Measurements from ENCODE around the gene MICAL3.

The MICAL3 gene

DNA sequence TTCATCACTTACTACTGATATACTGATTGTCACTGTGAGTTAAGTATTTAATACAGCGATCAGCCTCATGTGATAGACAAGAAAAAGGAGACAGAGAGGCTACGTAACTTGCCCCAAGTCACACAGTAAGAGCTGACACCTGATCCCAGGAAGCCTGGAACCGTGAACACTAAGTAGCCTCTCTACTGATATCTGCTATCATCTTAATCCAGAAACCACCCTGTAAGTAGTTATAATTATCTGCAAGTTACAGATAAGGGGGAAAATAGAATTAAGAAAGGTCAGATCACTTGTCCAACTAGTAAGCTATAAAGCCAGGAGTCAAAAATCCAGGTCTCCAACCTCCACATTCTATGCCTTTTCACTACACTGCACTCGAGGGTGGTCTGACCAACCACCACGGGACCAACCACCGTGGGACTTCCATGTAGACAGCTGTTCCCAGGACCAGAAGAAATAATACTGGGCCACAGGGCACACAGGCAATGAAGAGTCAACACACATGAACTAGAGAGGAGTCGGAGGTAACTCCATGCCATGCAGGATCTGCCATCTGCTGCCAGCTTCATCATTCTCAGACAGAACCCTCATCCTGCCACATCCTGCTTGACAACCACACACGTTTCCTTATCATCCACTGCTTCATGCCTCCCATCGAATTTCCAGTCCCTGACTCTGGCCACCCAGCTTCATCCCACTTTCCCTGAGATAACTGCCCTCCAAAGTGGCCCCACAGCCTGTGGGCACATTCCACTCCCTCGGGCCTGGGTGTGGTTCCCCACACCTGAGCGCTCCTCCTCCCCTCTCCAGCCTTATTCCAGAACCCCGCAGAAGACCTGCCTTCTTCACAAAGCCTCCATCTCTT, 58.6 kb downstream of the MICAL3 start:
- Histone ChIP-seq H3K56ac (ENCODE audit: low read length) (no peak overlapping the region), H4K5ac (ENCODE audit: low read length) (no peak overlapping the region), H3K23ac (ENCODE audit: low read length) (no peak overlapping the region), H3K27me3 (ENCODE audit: insufficient read depth, low read length, poor library complexity) (no peaks in the 10 kb centered on the region), H3K4me3 (ENCODE audit: low read length) (no peak overlapping the region), H3K36me3 (ENCODE audit: control insufficient read depth, insufficient read depth, low read length) (no peaks in the 10 kb centered on the region), H3K4ac (ENCODE audit: low read depth, low read length) (no peak overlapping the region), H3K9ac (ENCODE audit: low read length) (no peak overlapping the region), H3K79me2 (ENCODE audit: control insufficient read depth, insufficient read depth, low read length) (peaks cover 9% of the 10 kb centered on the region), H3K79me1 (ENCODE audit: low read length) (peaks cover 26% of the 10 kb centered on the region), H2BK5ac (ENCODE audit: low read length) (no peak overlapping the region), H3K4me1 (ENCODE audit: control insufficient read depth, low read depth, low read length) (peaks cover 6% of the 10 kb centered on the region), H3K27ac (ENCODE audit: low read depth, low read length) (no peak overlapping the region), H2AK5ac (ENCODE audit: low read length) (no peak overlapping the region), H3K18ac (ENCODE audit: low read length) (no peak overlapping the region), H4K8ac (ENCODE audit: low read depth, low read length) (no peak overlapping the region), H2BK120ac (ENCODE audit: low read depth, low read length) (no peak overlapping the region), H3K4me2 (ENCODE audit: low read length) (no peak overlapping the region), H2BK15ac (replicated peaks; ENCODE audit: low read depth) (no peak overlapping the region)
- peak; percentile 55 for DNase-seq
- no CpG with 5 or more reads among the region's 12 CpGs for WGBS (ENCODE audit: extremely low coverage, insufficient coverage, low lambda C conversion rate)

GRCh38 chr22:17964643-17965042, 59.7 kb downstream of the MICAL3 start:
- Histone ChIP-seq H4K8ac (ENCODE audit: low read depth, low read length) (no peak overlapping the region), H2BK15ac (replicated peaks; ENCODE audit: low read depth) (no peak overlapping the region), H2AK5ac (ENCODE audit: low read length) (no peak overlapping the region), H3K4me1 (ENCODE audit: control insufficient read depth, low read depth, low read length) (peaks cover 13% of the 10 kb centered on the region), H2BK120ac (ENCODE audit: low read depth, low read length) (no peak overlapping the region), H3K36me3 (ENCODE audit: control insufficient read depth, insufficient read depth, low read length) (no peaks in the 10 kb centered on the region), H3K56ac (ENCODE audit: low read length) (no peak overlapping the region), H3K27ac (ENCODE audit: low read depth, low read length) (no peak overlapping the region), H3K9ac (ENCODE audit: low read length) (no peak overlapping the region), H3K27me3 (ENCODE audit: insufficient read depth, low read length, poor library complexity) (no peaks in the 10 kb centered on the region), H3K4me2 (ENCODE audit: low read length) (no peak overlapping the region), H3K4me3 (ENCODE audit: low read length) (no peak overlapping the region), H2BK5ac (ENCODE audit: low read length) (no peak overlapping the region), H3K4ac (ENCODE audit: low read depth, low read length) (no peak overlapping the region), H3K18ac (ENCODE audit: low read length) (no peak overlapping the region), H4K5ac (ENCODE audit: low read length) (no peak overlapping the region), H3K23ac (ENCODE audit: low read length) (no peak overlapping the region), H3K79me2 (ENCODE audit: control insufficient read depth, insufficient read depth, low read length) (peaks cover 13% of the 10 kb centered on the region), H3K79me1 (ENCODE audit: low read length) (peaks cover 31% of the 10 kb centered on the region)
- DNase-seq, result no peak
- no CpG with 5 or more reads among the region's 10 CpGs for WGBS (ENCODE audit: extremely low coverage, insufficient coverage, low lambda C conversion rate)

- peaks cover 11% of the 10 kb centered on the region for H3K79me2 ChIP-seq (ENCODE audit: control insufficient read depth, insufficient read depth, low read length)
- no peak overlapping the region for H3K9ac ChIP-seq (ENCODE audit: low read length)
- H3K18ac ChIP-seq (ENCODE audit: low read length), result no peak overlapping the region
- no peaks in the 10 kb centered on the region for H3K36me3 ChIP-seq (ENCODE audit: control insufficient read depth, insufficient read depth, low read length)
- H4K5ac ChIP-seq (ENCODE audit: low read length), result no peak overlapping the region
- no peaks in the 10 kb centered on the region for H3K27me3 ChIP-seq (ENCODE audit: insufficient read depth, low read length, poor library complexity)
- H3K4me2 ChIP-seq (ENCODE audit: low read length), result no peak overlapping the region
- H3K56ac ChIP-seq (ENCODE audit: low read length), result peak overlapping the region; percentile 51
- H3K4me3 ChIP-seq (ENCODE audit: low read length), result no peak overlapping the region
- H3K4ac ChIP-seq (ENCODE audit: low read depth, low read length), result no peak overlapping the region
- no CpG with 5 or more reads among the region's 6 CpGs for WGBS (ENCODE audit: extremely low coverage, insufficient coverage, low lambda C conversion rate)
- no peak overlapping the region for H3K23ac ChIP-seq (ENCODE audit: low read length)
- H2BK120ac ChIP-seq (ENCODE audit: low read depth, low read length), result no peak overlapping the region
- peak; percentile 80 for DNase-seq
- peaks cover 28% of the 10 kb centered on the region for H3K79me1 ChIP-seq (ENCODE audit: low read length)
- H2BK15ac ChIP-seq (replicated peaks; ENCODE audit: low read depth), result no peak overlapping the region
- H2BK5ac ChIP-seq (ENCODE audit: low read length), result no peak overlapping the region
- peak overlapping the region; percentile 27 for H2AK5ac ChIP-seq (ENCODE audit: low read length)
- H3K27ac ChIP-seq (ENCODE audit: low read depth, low read length), result no peak overlapping the region
- peaks cover 13% of the 10 kb centered on the region for H3K4me1 ChIP-seq (ENCODE audit: control insufficient read depth, low read depth, low read length)
- no peak overlapping the region for H4K8ac ChIP-seq (ENCODE audit: low read depth, low read length)
Observed at GRCh38 chr22:17964156-17964555, 60.2 kb downstream of the MICAL3 start.

GRCh38 chr22:17963015-17963414, 61.3 kb downstream of the MICAL3 start:
- H2BK15ac ChIP-seq (replicated peaks; ENCODE audit: low read depth), result no peak overlapping the region
- no peak overlapping the region for H2BK5ac ChIP-seq (ENCODE audit: low read length)
- H3K36me3 ChIP-seq (ENCODE audit: control insufficient read depth, insufficient read depth, low read length), result no peaks in the 10 kb centered on the region
- H2BK120ac ChIP-seq (ENCODE audit: low read depth, low read length), result no peak overlapping the region
- H3K4me1 ChIP-seq (ENCODE audit: control insufficient read depth, low read depth, low read length), result peaks cover 13% of the 10 kb centered on the region
- H3K18ac ChIP-seq (ENCODE audit: low read length), result no peak overlapping the region
- no peak overlapping the region for H4K5ac ChIP-seq (ENCODE audit: low read length)
- H3K4me2 ChIP-seq (ENCODE audit: low read length), result no peak overlapping the region
- H4K8ac ChIP-seq (ENCODE audit: low read depth, low read length), result no peak overlapping the region
- H3K79me2 ChIP-seq (ENCODE audit: control insufficient read depth, insufficient read depth, low read length), result peaks cover 8% of the 10 kb centered on the region
- H3K9ac ChIP-seq (ENCODE audit: low read length), result no peak overlapping the region
- no peak overlapping the region for H3K4ac ChIP-seq (ENCODE audit: low read depth, low read length)
- no peak overlapping the region for H3K27ac ChIP-seq (ENCODE audit: low read depth, low read length)
- no CpG with 5 or more reads among the region's 8 CpGs for WGBS (ENCODE audit: extremely low coverage, insufficient coverage, low lambda C conversion rate)
- H3K4me3 ChIP-seq (ENCODE audit: low read length), result no peak overlapping the region
- H3K79me1 ChIP-seq (ENCODE audit: low read length), result peaks cover 28% of the 10 kb centered on the region
- no peaks in the 10 kb centered on the region for H3K27me3 ChIP-seq (ENCODE audit: insufficient read depth, low read length, poor library complexity)
- no peak overlapping the region for H3K56ac ChIP-seq (ENCODE audit: low read length)
- H2AK5ac ChIP-seq (ENCODE audit: low read length), result no peak overlapping the region
- no peak for DNase-seq
- H3K23ac ChIP-seq (ENCODE audit: low read length), result no peak overlapping the region

- peaks cover 13% of the 10 kb centered on the region for H3K4me1 ChIP-seq (ENCODE audit: control insufficient read depth, low read depth, low read length)
- H2BK5ac ChIP-seq (ENCODE audit: low read length), result no peak overlapping the region
- H3K79me1 ChIP-seq (ENCODE audit: low read length), result peaks cover 28% of the 10 kb centered on the region
- no CpG with 5 or more reads among the region's 13 CpGs for WGBS (ENCODE audit: extremely low coverage, insufficient coverage, low lambda C conversion rate)
- peaks cover 8% of the 10 kb centered on the region for H3K79me2 ChIP-seq (ENCODE audit: control insufficient read depth, insufficient read depth, low read length)
- H2BK15ac ChIP-seq (replicated peaks; ENCODE audit: low read depth), result no peak overlapping the region
- H2AK5ac ChIP-seq (ENCODE audit: low read length), result no peak overlapping the region
- H3K56ac ChIP-seq (ENCODE audit: low read length), result no peak overlapping the region
- H3K23ac ChIP-seq (ENCODE audit: low read length), result no peak overlapping the region
- H2BK120ac ChIP-seq (ENCODE audit: low read depth, low read length), result no peak overlapping the region
- H3K9ac ChIP-seq (ENCODE audit: low read length), result no peak overlapping the region
- no peak overlapping the region for H3K4me2 ChIP-seq (ENCODE audit: low read length)
- no peak overlapping the region for H4K5ac ChIP-seq (ENCODE audit: low read length)
- no peaks in the 10 kb centered on the region for H3K27me3 ChIP-seq (ENCODE audit: insufficient read depth, low read length, poor library complexity)
- H3K18ac ChIP-seq (ENCODE audit: low read length), result no peak overlapping the region
- no peak overlapping the region for H3K4ac ChIP-seq (ENCODE audit: low read depth, low read length)
- H4K8ac ChIP-seq (ENCODE audit: low read depth, low read length), result no peak overlapping the region
- H3K27ac ChIP-seq (ENCODE audit: low read depth, low read length), result no peak overlapping the region
- no peaks in the 10 kb centered on the region for H3K36me3 ChIP-seq (ENCODE audit: control insufficient read depth, insufficient read depth, low read length)
- no peak for DNase-seq
- H3K4me3 ChIP-seq (ENCODE audit: low read length), result no peak overlapping the region
Observed at GRCh38 chr22:17962168-17962567, 62.2 kb downstream of the MICAL3 start.

DNA sequence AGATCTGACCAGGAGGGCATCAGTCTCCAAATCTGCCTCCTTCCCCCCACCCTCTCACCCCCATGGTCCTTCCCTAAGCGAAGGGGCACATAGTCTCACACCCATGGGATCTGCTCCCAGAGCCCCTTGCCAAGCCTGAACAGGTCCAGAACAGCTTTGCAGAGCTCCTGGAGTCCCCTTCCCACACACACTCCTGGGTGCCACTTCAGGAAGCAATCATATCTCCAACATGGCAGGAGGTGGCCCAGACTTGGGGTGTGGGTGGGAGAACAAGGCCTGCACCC, 63.0 kb downstream of the MICAL3 start:
- no CpG with 5 or more reads among the region's 1 CpG for WGBS (ENCODE audit: extremely low coverage, insufficient coverage, low lambda C conversion rate)
- H4K5ac ChIP-seq (ENCODE audit: low read length), result no peak overlapping the region
- no peak overlapping the region for H2BK15ac ChIP-seq (replicated peaks; ENCODE audit: low read depth)
- no peak overlapping the region for H3K9ac ChIP-seq (ENCODE audit: low read length)
- peaks cover 13% of the 10 kb centered on the region for H3K4me1 ChIP-seq (ENCODE audit: control insufficient read depth, low read depth, low read length)
- no peak overlapping the region for H4K8ac ChIP-seq (ENCODE audit: low read depth, low read length)
- no peak overlapping the region for H3K18ac ChIP-seq (ENCODE audit: low read length)
- no peak overlapping the region for H3K4ac ChIP-seq (ENCODE audit: low read depth, low read length)
- H3K56ac ChIP-seq (ENCODE audit: low read length), result peak overlapping the region; percentile 25
- H3K27me3 ChIP-seq (ENCODE audit: insufficient read depth, low read length, poor library complexity), result no peaks in the 10 kb centered on the region
- no peak overlapping the region for H2BK5ac ChIP-seq (ENCODE audit: low read length)
- no peak overlapping the region for H2BK120ac ChIP-seq (ENCODE audit: low read depth, low read length)
- H3K36me3 ChIP-seq (ENCODE audit: control insufficient read depth, insufficient read depth, low read length), result no peaks in the 10 kb centered on the region
- H3K27ac ChIP-seq (ENCODE audit: low read depth, low read length), result peak overlapping the region; percentile 0
- peaks cover 8% of the 10 kb centered on the region for H3K79me2 ChIP-seq (ENCODE audit: control insufficient read depth, insufficient read depth, low read length)
- DNase-seq, result no peak
- no peak overlapping the region for H3K4me3 ChIP-seq (ENCODE audit: low read length)
- H3K23ac ChIP-seq (ENCODE audit: low read length), result no peak overlapping the region
- no peak overlapping the region for H3K4me2 ChIP-seq (ENCODE audit: low read length)
- H3K79me1 ChIP-seq (ENCODE audit: low read length), result peaks cover 30% of the 10 kb centered on the region
- no peak overlapping the region for H2AK5ac ChIP-seq (ENCODE audit: low read length)

Measured in mesendoderm (in vitro differentiated cells).